HTERT RPE-1 (cell line): Measurements from ENCODE around the gene DYNC1I1.

ENCODE experiments used
- in situ Hi-C: fragments of 300-500 bp; cut with MboI; formaldehyde crosslinking; loops from 4 replicates; pipeline ENCODE4 v1.14.3; 2020; ENCODE audit warnings: low sequenced_read_pairs

DYNC1I1 gene

GRCh38 chr7:95952851-95953250, 180.5 kb downstream of the DYNC1I1 start:
- in situ Hi-C loops, result no loop called here

GRCh38 chr7:95955748-95956147, 183.4 kb downstream of the DYNC1I1 start:
- in situ Hi-C loops, result no loop called here

GRCh38 chr7:95957510-95957909, 185.2 kb downstream of the DYNC1I1 start:
- in situ Hi-C loops, result no loop called here

- in situ Hi-C loops, result no loop called here
Observed at GRCh38 chr7:95960706-95961244, 188.4 kb downstream of the DYNC1I1 start.

- in situ Hi-C loops, result no loop called here
Observed at GRCh38 chr7:95963446-95963990, 191.2 kb downstream of the DYNC1I1 start.

GRCh38 chr7:95971716-95972115, 199.4 kb downstream of the DYNC1I1 start:
- in situ Hi-C loops, result no loop called here

GRCh38 chr7:95972523-95972922, 200.2 kb downstream of the DYNC1I1 start:
- in situ Hi-C loops, result no loop called here

- in situ Hi-C loops, result no loop called here
Observed at GRCh38 chr7:95974108-95974507, 201.8 kb downstream of the DYNC1I1 start.

- in situ Hi-C loops, result no loop called here
Observed at GRCh38 chr7:95976369-95977060, 204.2 kb downstream of the DYNC1I1 start.

GRCh38 chr7:95977994-95978393, 205.6 kb downstream of the DYNC1I1 start:
- in situ Hi-C loops, result no loop called here

GRCh38 chr7:95980167-95980566, 207.8 kb downstream of the DYNC1I1 start:
- in situ Hi-C loops, result no loop called here

GRCh38 chr7:95980706-95981105, 208.4 kb downstream of the DYNC1I1 start:
- in situ Hi-C loops, result no loop called here

- in situ Hi-C loops, result no loop called here
Observed at GRCh38 chr7:95986178-95986764, 213.9 kb downstream of the DYNC1I1 start.

GRCh38 chr7:95989301-95989700, 216.9 kb downstream of the DYNC1I1 start:
- in situ Hi-C loops, result no loop called here

GRCh38 chr7:95993380-95993779, 221.0 kb downstream of the DYNC1I1 start:
- in situ Hi-C loops, result no loop called here

- in situ Hi-C loops, result no loop called here
Observed at GRCh38 chr7:95996174-95996573, 223.8 kb downstream of the DYNC1I1 start.

GRCh38 chr7:95996886-95997285, 224.5 kb downstream of the DYNC1I1 start:
- in situ Hi-C loops, result no loop called here

GRCh38 chr7:95997632-95998031, 225.3 kb downstream of the DYNC1I1 start:
- in situ Hi-C loops, result no loop called here

- in situ Hi-C loops, result no loop called here
Observed at GRCh38 chr7:95999481-95999880, 227.1 kb downstream of the DYNC1I1 start.

GRCh38 chr7:96004578-96004977, 232.2 kb downstream of the DYNC1I1 start:
- in situ Hi-C loops, result no loop called here

- in situ Hi-C loops, result no loop called here
Observed at GRCh38 chr7:96005271-96005670, 232.9 kb downstream of the DYNC1I1 start.

GRCh38 chr7:96009148-96009547, 236.8 kb downstream of the DYNC1I1 start:
- in situ Hi-C loops, result no loop called here
